IMR-90 (cell line): ENCODE results near the gene C2CD4C. TPM values are rescaled to one million over a fixed set of nuclear protein-coding genes. Genes with fewer than 3 reads are reported as not detected.

Experiments used
- ATAC-seq: fragments of 200-7000 bp; cut with Tn5 transposase; 2 replicates; pipeline ENCODE4 v1.9.1; 2020; ENCODE audit warnings: low read depth, mild to moderate bottlenecking, moderate library complexity
- BruUV-seq: library from RNA; stranded (reverse); fragments of 400-500 nt; replicated peaks from 2 replicates; lab custom pipeline; 2021; lab: Mats Ljungman, UMichigan
- CTCF ChIA-PET: fragments of 300-600 bp; formaldehyde crosslinking; extraction: SDS; loops from one replicate; lab custom pipeline; 2021; ENCODE audit warnings: antibody characterized with exemption; lab: Yijun Ruan, JAX
- POLR2A ChIA-PET: fragments of 300-600 bp; sonication (Branson Sonifier 250); formaldehyde crosslinking; loops from one replicate; lab custom pipeline; 2022; ENCODE audit warnings: antibody characterized with exemption; ENCODE audit not compliant: unreplicated experiment; lab: Charles Lee
- DNase-seq: peaks from one replicate; pipeline ENCODE4 v3.0.0; 2013
- H2AFZ ChIP-seq: replicated peaks from 2 replicates; pipeline ENCODE3; 2013; ENCODE audit warnings: low read length, mild to moderate bottlenecking; ENCODE audit not compliant: poor library complexity
- H2AK5ac ChIP-seq: 2 replicates; pipeline ENCODE4 v1.6.1; 2013; ENCODE audit warnings: low read depth, low read length, inconsistent platforms
- H2AK9ac ChIP-seq: replicated peaks from 2 replicates; pipeline ENCODE3; 2013; ENCODE audit warnings: mild to moderate bottlenecking, low read depth, low read length, moderate library complexity; ENCODE audit not compliant: poor library complexity
- H2BK120ac ChIP-seq: 2 replicates; pipeline ENCODE4 v1.6.1; 2013; ENCODE audit warnings: low read depth, low read length, inconsistent platforms
- H2BK15ac ChIP-seq: 3 replicates; pipeline ENCODE4 v1.6.1; 2013; ENCODE audit warnings: low read depth, low read length, inconsistent platforms
- H2BK20ac ChIP-seq: 2 replicates; pipeline ENCODE4 v1.6.1; 2013; ENCODE audit warnings: low read depth, mild to moderate bottlenecking, inconsistent platforms, low read length, moderate library complexity
- H2BK5ac ChIP-seq: 2 replicates; pipeline ENCODE4 v1.6.1; 2013; ENCODE audit warnings: mild to moderate bottlenecking, low read depth, low read length, inconsistent platforms; ENCODE audit not compliant: poor library complexity, severe bottlenecking
- H3K14ac ChIP-seq: replicated peaks from 2 replicates; pipeline ENCODE4 v1.6.1; 2013; ENCODE audit warnings: low read depth, low read length, inconsistent platforms
- H3K18ac ChIP-seq: 2 replicates; pipeline ENCODE4 v1.6.1; 2013; ENCODE audit warnings: low read depth, low read length, control low read depth
- H3K23ac ChIP-seq: 2 replicates; pipeline ENCODE4 v1.6.1; 2013; ENCODE audit warnings: low read depth, low read length, inconsistent platforms
- H3K27ac ChIP-seq: 2 replicates; pipeline ENCODE4 v1.5.1; 2013; ENCODE audit warnings: mild to moderate bottlenecking, control low read depth, low read length; ENCODE audit not compliant: insufficient read depth
- H3K27me3 ChIP-seq: 2 replicates; pipeline ENCODE4 v1.6.1; 2013; ENCODE audit warnings: low read length; ENCODE audit not compliant: control insufficient read depth, insufficient read depth
- H3K36me3 ChIP-seq: 2 replicates; pipeline ENCODE4 v1.6.1; 2013; ENCODE audit warnings: low read length, mixed read lengths; ENCODE audit not compliant: control insufficient read depth, insufficient read depth
- H3K4ac ChIP-seq: 2 replicates; pipeline ENCODE4 v1.6.1; 2013; ENCODE audit warnings: low read depth, low read length, inconsistent platforms
- H3K4me1 ChIP-seq: 2 replicates; pipeline ENCODE4 v1.6.1; 2013; ENCODE audit warnings: low read length, mixed read lengths; ENCODE audit not compliant: control insufficient read depth, insufficient read depth
- H3K4me2 ChIP-seq: 2 replicates; pipeline ENCODE4 v1.6.1; 2013; ENCODE audit warnings: low read depth, mild to moderate bottlenecking, control low read depth, low read length, moderate library complexity
- H3K4me3 ChIP-seq: 2 replicates; pipeline ENCODE4 v1.5.1; 2013; ENCODE audit warnings: low read depth, mild to moderate bottlenecking, control low read depth, low read length, moderate library complexity; ENCODE audit not compliant: insufficient read depth
- H3K56ac ChIP-seq: 2 replicates; pipeline ENCODE4 v1.6.1; 2013; ENCODE audit warnings: low read length, inconsistent platforms; ENCODE audit not compliant: insufficient read depth; ENCODE audit errors: extremely low read depth
- H3K79me1 ChIP-seq, 2 experiments: 2 replicates each; pipeline ENCODE4 v1.6.1; 2013; ENCODE audit warnings: low read length in 2 of 2, inconsistent platforms in 1 of 2, low read depth in 1 of 2
- H3K9ac ChIP-seq: 2 replicates; pipeline ENCODE4 v1.6.1; 2013; ENCODE audit warnings: low read depth, low read length, control low read depth
- H3K9me1 ChIP-seq: 2 replicates; pipeline ENCODE4 v1.6.1; 2013; ENCODE audit warnings: low read length, inconsistent platforms; ENCODE audit not compliant: insufficient read depth
- H3K9me3 ChIP-seq: 2 replicates; pipeline ENCODE4 v1.6.1; 2013; ENCODE audit warnings: low read length; ENCODE audit not compliant: control insufficient read depth, insufficient read depth
- H4K20me1 ChIP-seq: 2 replicates; pipeline ENCODE4 v1.6.1; 2013; ENCODE audit warnings: low read length, inconsistent platforms; ENCODE audit not compliant: insufficient read depth
- H4K5ac ChIP-seq: 2 replicates; pipeline ENCODE4 v1.6.1; 2013; ENCODE audit warnings: mild to moderate bottlenecking, low read depth, low read length, control low read depth
- H4K8ac ChIP-seq, 2 experiments: 2 replicates each; pipeline ENCODE4 v1.6.1; 2013; ENCODE audit warnings: low read depth in 2 of 2, low read length in 2 of 2, control low read depth in 1 of 2, inconsistent platforms in 1 of 2
- H4K91ac ChIP-seq: 2 replicates; pipeline ENCODE4 v1.6.1; 2013; ENCODE audit warnings: low read depth, low read length, inconsistent platforms; ENCODE audit not compliant: insufficient read depth
- BHLHE40 ChIP-seq: fragments of 150-350 bp; IDR thresholded peaks from 2 replicates; pipeline ENCODE4 v1.6.1; 2016; ENCODE audit warnings: mild to moderate bottlenecking, low read depth, low read length
- WGBS, 2 experiments: methylation state at CpG; one replicate each; pipeline versions ENCODE4 v1.1.5 to v1.1.7; 2013; ENCODE audit warnings: missing lambda C conversion rate in 2 of 2; ENCODE audit not compliant: insufficient read length in 1 of 2; ENCODE audit errors: extremely low coverage in 2 of 2; 5-methylcytosine and 5-hydroxymethylcytosine counted together
- dilution Hi-C: fragments of 300-500 bp; cut with HindIII; formaldehyde crosslinking; loops from one replicate; pipeline ENCODE4 v1.14.3; 2018; ENCODE audit warnings: low sequenced_read_pairs; ENCODE audit not compliant: unreplicated experiment
- in situ Hi-C: fragments of 300-500 bp; cut with MboI; formaldehyde crosslinking; loops from 3 replicates; pipeline ENCODE4 v1.14.3; 2019; ENCODE audit warnings: low sequenced_read_pairs, inconsistent platforms, mixed read lengths
- intact Hi-C: fragments of 100-400 bp; cut with micrococcal nuclease; formaldehyde crosslinking; loops from 2 replicates; pipeline ENCODE4 v1.10.0; 2022
- polyA plus RNA-seq, 3 experiments: library from polyadenylated mRNA; depleted of rRNA; stranded (reverse); fragments of >200 nt; gene quantifications; 2 replicates each; pipeline ENCODE4 v1.2.3, GENCODE V29; 2012; ENCODE audit warnings: low replicate concordance in 1 of 3
- total RNA-seq: library from RNA; depleted of rRNA; stranded (reverse); fragments of >200 nt; gene quantifications from 2 replicates; pipeline ENCODE4 v1.2.3, GENCODE V29; 2012
- TF ChIP-seq, protein P1 (sequence below): fragments of 150-350 bp; IDR thresholded peaks from 2 replicates; pipeline ENCODE4 v1.6.1; 2017; ENCODE audit warnings: mild to moderate bottlenecking, antibody characterized with exemption, low read length, low read depth

Gene C2CD4C
- total and polyA plus RNA-seq, 2 of the 4 experiments (the other 2 are of a cell fraction) = under 0.01 to 0.07 TPM

- intact Hi-C loops = no loop called here
- no peak overlapping the region for H2BK15ac ChIP-seq
- BruUV-seq = no TSS peak
- peaks cover 3% of the 10 kb centered on the region for H3K27me3 ChIP-seq
- no peak overlapping the region for H3K9ac ChIP-seq
- H4K91ac ChIP-seq = no peak overlapping the region
- H3K4me3 ChIP-seq = no peak overlapping the region
- H3K9me3 ChIP-seq = peaks cover 17% of the 10 kb centered on the region
- ChIA-PET CTCF (no interaction called here), POLR2A (no interaction called here)
- no peak overlapping the region for H3K18ac ChIP-seq
- H3K36me3 ChIP-seq = no peaks in the 10 kb centered on the region
- H2BK20ac ChIP-seq = no peak overlapping the region
- H3K4ac ChIP-seq = no peak overlapping the region
- H3K56ac ChIP-seq = no peak overlapping the region
- no peak overlapping the region for H3K14ac ChIP-seq
- H4K8ac ChIP-seq = no peak overlapping the region
- H3K79me1 ChIP-seq = no peaks in the 10 kb centered on the region
- ATAC-seq = peak; percentile 53
- 11% methylated on average over 11 of the region's 31 CpGs; no CpG with 5 or more reads in 1 of the 2 experiments for WGBS, 2 experiments
- no peak overlapping the region for H2AK5ac ChIP-seq
- H3K23ac ChIP-seq = no peak overlapping the region
- no peak overlapping the region for H2BK120ac ChIP-seq
- no peak overlapping the region for H4K5ac ChIP-seq
- no peak for DNase-seq
- in situ Hi-C loops = no loop called here
- dilution Hi-C loops = no loop called here
- H3K9me1 ChIP-seq = no peaks in the 10 kb centered on the region
- H4K20me1 ChIP-seq = no peaks in the 10 kb centered on the region
- H2BK5ac ChIP-seq = no peak overlapping the region
- no peak overlapping the region for H3K4me2 ChIP-seq
- H2AK9ac ChIP-seq = no peak overlapping the region
- H2AFZ ChIP-seq = peak overlapping the region; percentile 32
- no peaks in the 10 kb centered on the region for H3K4me1 ChIP-seq
- H3K27ac ChIP-seq = no peak overlapping the region
- TF ChIP-seq, protein P1, sequence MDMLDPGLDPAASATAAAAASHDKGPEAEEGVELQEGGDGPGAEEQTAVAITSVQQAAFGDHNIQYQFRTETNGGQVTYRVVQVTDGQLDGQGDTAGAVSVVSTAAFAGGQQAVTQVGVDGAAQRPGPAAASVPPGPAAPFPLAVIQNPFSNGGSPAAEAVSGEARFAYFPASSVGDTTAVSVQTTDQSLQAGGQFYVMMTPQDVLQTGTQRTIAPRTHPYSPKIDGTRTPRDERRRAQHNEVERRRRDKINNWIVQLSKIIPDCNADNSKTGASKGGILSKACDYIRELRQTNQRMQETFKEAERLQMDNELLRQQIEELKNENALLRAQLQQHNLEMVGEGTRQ = no peak
- TF ChIP-seq BHLHE40 = peak; percentile 18; the same call in 1 of the 2 replicates
Measured at GRCh38 chr19:447816-448560, 39.0 kb upstream of the C2CD4C start.
